ENCODE data around the gene BAIAP3.

The BAIAP3 gene

GRCh38 chr16:1350691-1351090 lies 17.2 kb downstream of the BAIAP3 start:
- H3K4me3 ChIP-seq (ENCODE audit: low read depth, low read length): peak overlapping the region; percentile 99
- no peak for TF ChIP-seq CTCF (IDR thresholded peaks at IDR 0.05; ENCODE audit: borderline replicate concordance, insufficient read depth, low read depth, low read length)

- TF ChIP-seq CTCF (IDR thresholded peaks at IDR 0.05; ENCODE audit: borderline replicate concordance, insufficient read depth, low read depth, low read length): no peak
Measured at GRCh38 chr16:1351215-1351581, 17.8 kb downstream of the BAIAP3 start.

GRCh38 chr16:1351582-1352362 lies 18.3 kb downstream of the BAIAP3 start, which contains the start of the genes GNPTG and TSR3:
Gene GNPTG (plus strand): TSS chr16:1351931. CDS start chr16:1351966, 35 bp downstream.
Gene TSR3 (minus strand): TSS chr16:1351878. CDS start chr16:1351804, 74 bp downstream.
- no peak for TF ChIP-seq CTCF (IDR thresholded peaks at IDR 0.05; ENCODE audit: borderline replicate concordance, insufficient read depth, low read depth, low read length)
- H3K4me3 ChIP-seq (ENCODE audit: low read depth, low read length): peak within 1 kb of the TSS; percentile 99

More at GRCh38 chr16:1351215-1351581, 17.8 kb downstream of the BAIAP3 start:
- H3K4me3 ChIP-seq (ENCODE audit: low read depth, low read length): peak overlapping the region; percentile 99

- H3K4me3 ChIP-seq (ENCODE audit: low read depth, low read length): no peak overlapping the region
- no peak for TF ChIP-seq CTCF (IDR thresholded peaks at IDR 0.05; ENCODE audit: borderline replicate concordance, insufficient read depth, low read depth, low read length)
Measured at GRCh38 chr16:1354815-1355540, 21.5 kb downstream of the BAIAP3 start.

GRCh38 chr16:1355591-1355990 lies 22.1 kb downstream of the BAIAP3 start:
- no peak for TF ChIP-seq CTCF (IDR thresholded peaks at IDR 0.05; ENCODE audit: borderline replicate concordance, insufficient read depth, low read depth, low read length)
- no peak overlapping the region for H3K4me3 ChIP-seq (ENCODE audit: low read depth, low read length)

GRCh38 chr16:1356061-1356900 lies 22.8 kb downstream of the BAIAP3 start:
- TF ChIP-seq CTCF (IDR thresholded peaks at IDR 0.05; ENCODE audit: borderline replicate concordance, insufficient read depth, low read depth, low read length): no peak
- H3K4me3 ChIP-seq (ENCODE audit: low read depth, low read length): no peak overlapping the region
